ENCODE results near the gene GATAD2B. TPM values are rescaled to one million over a fixed set of nuclear protein-coding genes. Genes with fewer than 3 reads are reported as not detected.

The GATAD2B gene
- total RNA-seq, 1 donor from 2014 or later = 47.0 TPM

- Mint-ChIP-seq H3K36me3 (ENCODE audit: low read depth) (peaks cover 8% of the 10 kb centered on the region), H3K4me1 (ENCODE audit: low read depth) (peaks cover 54% of the 10 kb centered on the region), H3K27ac (ENCODE audit: unreplicated experiment) (peak within 1 kb of the TSS; percentile 97), H3K4me3 (ENCODE audit: unreplicated experiment) (peak within 1 kb of the TSS; percentile 98), H3K27me3 (ENCODE audit: low read depth) (no peaks in the 10 kb centered on the region), H3K9me3 (ENCODE audit: low read depth) (no peaks in the 10 kb centered on the region)
- TF ChIP-seq CTCF (IDR thresholded peaks at IDR 0.05) = no peak
- DNase-seq (ENCODE audit: low spot score) = peak; percentile 98
Measured at GRCh38 chr1:153958111-153958960, 35.6 kb upstream of the GATAD2B start, which contains the start of gene CRTC2. Gene CRTC2 (minus strand): TSS chr1:153958612. CDS start chr1:153958497, 115 bp downstream.

GRCh38 chr1:153957744-153958110, 35.0 kb upstream of the GATAD2B start:
- Mint-ChIP-seq H3K27ac (ENCODE audit: unreplicated experiment) (peak overlapping the region; percentile 97), H3K4me3 (ENCODE audit: unreplicated experiment) (peak overlapping the region; percentile 98), H3K27me3 (ENCODE audit: low read depth) (no peaks in the 10 kb centered on the region), H3K36me3 (ENCODE audit: low read depth) (peaks cover 8% of the 10 kb centered on the region), H3K9me3 (ENCODE audit: low read depth) (no peaks in the 10 kb centered on the region), H3K4me1 (ENCODE audit: low read depth) (peaks cover 50% of the 10 kb centered on the region)
- DNase-seq (ENCODE audit: low spot score) = no peak
- no peak for TF ChIP-seq CTCF (IDR thresholded peaks at IDR 0.05)

GRCh38 chr1:153956997-153957715, 34.4 kb upstream of the GATAD2B start:
- H3K27me3 Mint-ChIP-seq (ENCODE audit: low read depth) = no peaks in the 10 kb centered on the region
- TF ChIP-seq CTCF (IDR thresholded peaks at IDR 0.05) = no peak
- no peaks in the 10 kb centered on the region for H3K9me3 Mint-ChIP-seq (ENCODE audit: low read depth)
- H3K4me3 Mint-ChIP-seq (ENCODE audit: unreplicated experiment) = peak overlapping the region; percentile 98
- H3K27ac Mint-ChIP-seq (ENCODE audit: unreplicated experiment) = peak overlapping the region; percentile 97
- H3K36me3 Mint-ChIP-seq (ENCODE audit: low read depth) = peaks cover 8% of the 10 kb centered on the region
- peaks cover 44% of the 10 kb centered on the region for H3K4me1 Mint-ChIP-seq (ENCODE audit: low read depth)
- no peak for DNase-seq (ENCODE audit: low spot score)

GRCh38 chr1:153954826-153955225, 32.1 kb upstream of the GATAD2B start:
- Mint-ChIP-seq H3K4me1 (ENCODE audit: low read depth) (peaks cover 31% of the 10 kb centered on the region), H3K27ac (ENCODE audit: unreplicated experiment) (no peak overlapping the region), H3K36me3 (ENCODE audit: low read depth) (peaks cover 19% of the 10 kb centered on the region), H3K9me3 (ENCODE audit: low read depth) (no peaks in the 10 kb centered on the region), H3K27me3 (ENCODE audit: low read depth) (no peaks in the 10 kb centered on the region), H3K4me3 (ENCODE audit: unreplicated experiment) (no peak overlapping the region)
- DNase-seq (ENCODE audit: low spot score) = no peak
- no peak for TF ChIP-seq CTCF (IDR thresholded peaks at IDR 0.05)

GRCh38 chr1:153953859-153954365, 31.1 kb upstream of the GATAD2B start:
- no peak for TF ChIP-seq CTCF (IDR thresholded peaks at IDR 0.05)
- DNase-seq (ENCODE audit: low spot score) = no peak
- peaks cover 25% of the 10 kb centered on the region for H3K4me1 Mint-ChIP-seq (ENCODE audit: low read depth)
- no peaks in the 10 kb centered on the region for H3K9me3 Mint-ChIP-seq (ENCODE audit: low read depth)
- no peak overlapping the region for H3K4me3 Mint-ChIP-seq (ENCODE audit: unreplicated experiment)
- H3K36me3 Mint-ChIP-seq (ENCODE audit: low read depth) = peaks cover 20% of the 10 kb centered on the region
- H3K27me3 Mint-ChIP-seq (ENCODE audit: low read depth) = no peaks in the 10 kb centered on the region
- H3K27ac Mint-ChIP-seq (ENCODE audit: unreplicated experiment) = no peak overlapping the region
